Measurements from ENCODE around the gene PARD3B.

Gene PARD3B

DNA sequence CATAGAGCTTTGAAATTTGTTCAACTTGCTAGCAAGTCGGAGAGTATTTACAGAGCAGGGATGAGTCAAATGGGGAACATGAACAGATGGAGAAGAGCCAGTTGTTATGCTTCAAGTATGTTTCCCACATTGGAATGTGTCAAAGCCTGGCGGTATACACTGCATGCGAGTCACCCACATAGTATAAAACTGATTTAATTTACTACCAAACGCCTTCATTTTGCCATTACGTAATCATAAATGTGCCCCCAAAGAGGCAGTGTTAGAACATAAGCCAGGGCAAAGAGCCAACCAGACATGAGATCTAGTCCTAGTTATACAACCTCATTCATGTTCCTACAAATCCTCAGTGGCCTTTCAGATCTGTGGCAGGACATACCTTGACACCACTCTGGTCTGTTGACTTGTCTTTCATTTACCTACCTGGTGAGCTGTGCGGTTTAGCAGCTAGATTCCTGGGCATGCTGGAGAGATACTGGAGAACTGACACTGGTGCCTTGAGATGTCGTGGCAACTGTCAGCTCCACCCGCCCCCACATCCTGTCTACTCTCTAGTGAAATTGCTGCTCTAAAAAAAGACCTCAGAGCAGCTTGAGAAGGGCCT is 1115.3 kb downstream of the PARD3B start:
- no peaks in the 10 kb centered on the region for H3K27me3 ChIP-seq (replicated peaks)
- DNase-seq, result peak; percentile 87
- no peak overlapping the region for H3K4me3 ChIP-seq (ENCODE audit: low read depth, low read length)
- peak overlapping the region; percentile 47 for H3K27ac ChIP-seq
- in situ Hi-C loops (cut with HindIII; ENCODE audit: low pct_ligation_motif_present, low sequenced_read_pairs), result no loop called here
- TF ChIP-seq, protein P1, sequence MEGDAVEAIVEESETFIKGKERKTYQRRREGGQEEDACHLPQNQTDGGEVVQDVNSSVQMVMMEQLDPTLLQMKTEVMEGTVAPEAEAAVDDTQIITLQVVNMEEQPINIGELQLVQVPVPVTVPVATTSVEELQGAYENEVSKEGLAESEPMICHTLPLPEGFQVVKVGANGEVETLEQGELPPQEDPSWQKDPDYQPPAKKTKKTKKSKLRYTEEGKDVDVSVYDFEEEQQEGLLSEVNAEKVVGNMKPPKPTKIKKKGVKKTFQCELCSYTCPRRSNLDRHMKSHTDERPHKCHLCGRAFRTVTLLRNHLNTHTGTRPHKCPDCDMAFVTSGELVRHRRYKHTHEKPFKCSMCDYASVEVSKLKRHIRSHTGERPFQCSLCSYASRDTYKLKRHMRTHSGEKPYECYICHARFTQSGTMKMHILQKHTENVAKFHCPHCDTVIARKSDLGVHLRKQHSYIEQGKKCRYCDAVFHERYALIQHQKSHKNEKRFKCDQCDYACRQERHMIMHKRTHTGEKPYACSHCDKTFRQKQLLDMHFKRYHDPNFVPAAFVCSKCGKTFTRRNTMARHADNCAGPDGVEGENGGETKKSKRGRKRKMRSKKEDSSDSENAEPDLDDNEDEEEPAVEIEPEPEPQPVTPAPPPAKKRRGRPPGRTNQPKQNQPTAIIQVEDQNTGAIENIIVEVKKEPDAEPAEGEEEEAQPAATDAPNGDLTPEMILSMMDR (IDR thresholded peaks at IDR 0.05; ENCODE audit: low read depth, low read length, missing control alignments), result no peak
- H3K36me3 ChIP-seq (replicated peaks), result no peaks in the 10 kb centered on the region

DNA sequence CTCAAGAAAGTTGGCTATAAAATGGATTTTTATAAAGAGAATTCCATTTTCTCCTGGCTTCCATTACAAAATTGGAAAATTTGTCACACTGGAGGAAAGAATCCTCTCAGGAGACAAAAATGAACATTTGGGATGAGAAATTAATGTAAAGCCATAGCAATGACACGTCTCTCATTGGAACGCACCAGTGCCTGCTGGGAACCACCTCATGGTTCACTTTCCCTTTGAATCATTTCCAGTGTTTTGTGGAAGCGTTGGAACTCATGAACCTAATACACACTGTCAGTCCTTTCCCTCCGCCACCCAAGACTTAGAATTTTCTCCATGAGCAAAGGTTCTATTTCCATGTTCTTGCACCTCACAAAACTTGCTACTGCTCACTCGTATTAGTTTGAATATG is 1116.0 kb downstream of the PARD3B start:
- H3K4me3 ChIP-seq (ENCODE audit: low read depth, low read length), result no peak overlapping the region
- TF ChIP-seq, protein P1 (IDR thresholded peaks at IDR 0.05; ENCODE audit: low read depth, low read length, missing control alignments), result no peak
- no peaks in the 10 kb centered on the region for H3K27me3 ChIP-seq (replicated peaks)
- in situ Hi-C loops (cut with HindIII; ENCODE audit: low pct_ligation_motif_present, low sequenced_read_pairs), result no loop called here
- no peaks in the 10 kb centered on the region for H3K36me3 ChIP-seq (replicated peaks)
- DNase-seq, result no peak
- no peak overlapping the region for H3K27ac ChIP-seq

GRCh38 chr2:205662206-205662965 is 1117.1 kb downstream of the PARD3B start:
- in situ Hi-C loops (cut with HindIII; ENCODE audit: low pct_ligation_motif_present, low sequenced_read_pairs), result no loop called here
- TF ChIP-seq, protein P1 (IDR thresholded peaks at IDR 0.05; ENCODE audit: low read depth, low read length, missing control alignments), result no peak
- no peaks in the 10 kb centered on the region for H3K27me3 ChIP-seq (replicated peaks)

GRCh38 chr2:205665791-205666190 is 1120.5 kb downstream of the PARD3B start:
- no peaks in the 10 kb centered on the region for H3K27me3 ChIP-seq (replicated peaks)
- H3K27ac ChIP-seq, result no peak overlapping the region
- H3K4me3 ChIP-seq (ENCODE audit: low read depth, low read length), result no peak overlapping the region
- H3K36me3 ChIP-seq (replicated peaks), result no peaks in the 10 kb centered on the region
- in situ Hi-C loops (cut with HindIII; ENCODE audit: low pct_ligation_motif_present, low sequenced_read_pairs), result no loop called here
- TF ChIP-seq, protein P1 (IDR thresholded peaks at IDR 0.05; ENCODE audit: low read depth, low read length, missing control alignments), result no peak
- DNase-seq, result no peak

More at GRCh38 chr2:205662206-205662965, 1117.1 kb downstream of the PARD3B start:
- no peak for DNase-seq
- no peak overlapping the region for H3K27ac ChIP-seq
- no peak overlapping the region for H3K4me3 ChIP-seq (ENCODE audit: low read depth, low read length)
- no peaks in the 10 kb centered on the region for H3K36me3 ChIP-seq (replicated peaks)

Data from brain microvascular endothelial cell (primary cell).